ENCODE results near the gene RNASE7. TPM values are rescaled to one million over a fixed set of nuclear protein-coding genes. Genes with fewer than 3 reads are reported as not detected.

RNASE7 gene
- total RNA-seq, 1 experiment from 2014 or later, result not detected

DNA sequence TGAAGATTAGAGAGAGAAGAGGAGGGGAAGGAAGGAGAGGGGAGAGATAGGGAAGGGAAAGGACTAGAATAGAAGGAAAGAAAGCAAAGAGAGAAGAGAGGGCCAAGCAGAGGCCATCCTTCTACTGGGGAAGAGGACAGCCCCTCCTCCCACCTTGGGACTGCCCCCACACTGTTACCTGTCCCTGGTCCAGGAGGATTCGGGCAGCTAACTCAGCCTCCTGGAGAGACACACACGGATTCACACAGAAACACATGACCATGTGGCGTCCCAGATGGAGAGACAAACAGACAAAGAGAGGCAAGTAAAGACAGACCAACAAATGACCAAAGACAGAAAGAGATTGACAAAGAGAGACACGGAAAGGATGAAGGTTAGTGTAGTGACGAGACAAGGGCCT, 19.5 kb upstream of the RNASE7 start:
- H3K4me1 ChIP-seq (ENCODE audit: control insufficient read depth in 1 of 2, insufficient read depth in 2 of 2, low read length in 2 of 2), result peaks cover 14 to 21% of the 10 kb centered on the region in 2 experiments; a peak in 3 of 4 replicates
- H3K9me2 ChIP-seq (ENCODE audit: insufficient read depth), result no peaks in the 10 kb centered on the region
- no peak overlapping the region for H3K27ac ChIP-seq (ENCODE audit: low read depth, low read length)
- ATAC-seq (no peak), DNase-seq (ENCODE audit: low read depth, low spot score) (no peak)
- no peak overlapping the region for H3K4me3 ChIP-seq (replicated peaks in 1 of 2; ENCODE audit: low read depth in 1 of 2, low read length in 2 of 2)
- ChIA-PET RAD21 (ENCODE audit: low non-redundant PET in 1 of 2, low total read pairs in 2 of 2, uncharacterized antibody in 2 of 2, unreplicated experiment in 2 of 2) (no interaction called here), POLR2A (no interaction called here), CTCF (interaction anchor here (2.5 kb wide), 1 partner anchor 8 kb away, joined by 10 read pairs; no protein-coding TSS in a partner anchor)
- TF ChIP-seq, protein P1, sequence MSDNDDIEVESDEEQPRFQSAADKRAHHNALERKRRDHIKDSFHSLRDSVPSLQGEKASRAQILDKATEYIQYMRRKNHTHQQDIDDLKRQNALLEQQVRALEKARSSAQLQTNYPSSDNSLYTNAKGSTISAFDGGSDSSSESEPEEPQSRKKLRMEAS (IDR thresholded peaks at IDR 0.05), result no peak
- TF ChIP-seq, protein P2, sequence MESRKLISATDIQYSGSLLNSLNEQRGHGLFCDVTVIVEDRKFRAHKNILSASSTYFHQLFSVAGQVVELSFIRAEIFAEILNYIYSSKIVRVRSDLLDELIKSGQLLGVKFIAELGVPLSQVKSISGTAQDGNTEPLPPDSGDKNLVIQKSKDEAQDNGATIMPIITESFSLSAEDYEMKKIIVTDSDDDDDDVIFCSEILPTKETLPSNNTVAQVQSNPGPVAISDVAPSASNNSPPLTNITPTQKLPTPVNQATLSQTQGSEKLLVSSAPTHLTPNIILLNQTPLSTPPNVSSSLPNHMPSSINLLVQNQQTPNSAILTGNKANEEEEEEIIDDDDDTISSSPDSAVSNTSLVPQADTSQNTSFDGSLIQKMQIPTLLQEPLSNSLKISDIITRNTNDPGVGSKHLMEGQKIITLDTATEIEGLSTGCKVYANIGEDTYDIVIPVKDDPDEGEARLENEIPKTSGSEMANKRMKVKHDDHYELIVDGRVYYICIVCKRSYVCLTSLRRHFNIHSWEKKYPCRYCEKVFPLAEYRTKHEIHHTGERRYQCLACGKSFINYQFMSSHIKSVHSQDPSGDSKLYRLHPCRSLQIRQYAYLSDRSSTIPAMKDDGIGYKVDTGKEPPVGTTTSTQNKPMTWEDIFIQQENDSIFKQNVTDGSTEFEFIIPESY (IDR thresholded peaks at IDR 0.05; ENCODE audit: extremely low read depth, insufficient replicate concordance, low read length), result no peak
- TF ChIP-seq SP1 (IDR thresholded peaks at IDR 0.05; ENCODE audit: low read depth), result no peak
- no peak for TF ChIP-seq CEBPB (IDR thresholded peaks at IDR 0.05; ENCODE audit: low read depth)
- TF ChIP-seq, protein P3, sequence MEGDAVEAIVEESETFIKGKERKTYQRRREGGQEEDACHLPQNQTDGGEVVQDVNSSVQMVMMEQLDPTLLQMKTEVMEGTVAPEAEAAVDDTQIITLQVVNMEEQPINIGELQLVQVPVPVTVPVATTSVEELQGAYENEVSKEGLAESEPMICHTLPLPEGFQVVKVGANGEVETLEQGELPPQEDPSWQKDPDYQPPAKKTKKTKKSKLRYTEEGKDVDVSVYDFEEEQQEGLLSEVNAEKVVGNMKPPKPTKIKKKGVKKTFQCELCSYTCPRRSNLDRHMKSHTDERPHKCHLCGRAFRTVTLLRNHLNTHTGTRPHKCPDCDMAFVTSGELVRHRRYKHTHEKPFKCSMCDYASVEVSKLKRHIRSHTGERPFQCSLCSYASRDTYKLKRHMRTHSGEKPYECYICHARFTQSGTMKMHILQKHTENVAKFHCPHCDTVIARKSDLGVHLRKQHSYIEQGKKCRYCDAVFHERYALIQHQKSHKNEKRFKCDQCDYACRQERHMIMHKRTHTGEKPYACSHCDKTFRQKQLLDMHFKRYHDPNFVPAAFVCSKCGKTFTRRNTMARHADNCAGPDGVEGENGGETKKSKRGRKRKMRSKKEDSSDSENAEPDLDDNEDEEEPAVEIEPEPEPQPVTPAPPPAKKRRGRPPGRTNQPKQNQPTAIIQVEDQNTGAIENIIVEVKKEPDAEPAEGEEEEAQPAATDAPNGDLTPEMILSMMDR (IDR thresholded peaks at IDR 0.05 in 2 of 3, conservative IDR thresholded peaks at IDR 0.05 in 1 of 3; ENCODE audit: borderline replicate concordance in 1 of 3, insufficient read depth in 1 of 3, low read depth in 2 of 3, low read length in 2 of 3), result no peak
- TF ChIP-seq ELF1 (IDR thresholded peaks at IDR 0.05; ENCODE audit: borderline replicate concordance, low read depth), result no peak
- no peak for TF ChIP-seq EZH2 (IDR thresholded peaks at IDR 0.05)
- TF ChIP-seq, protein P4, sequence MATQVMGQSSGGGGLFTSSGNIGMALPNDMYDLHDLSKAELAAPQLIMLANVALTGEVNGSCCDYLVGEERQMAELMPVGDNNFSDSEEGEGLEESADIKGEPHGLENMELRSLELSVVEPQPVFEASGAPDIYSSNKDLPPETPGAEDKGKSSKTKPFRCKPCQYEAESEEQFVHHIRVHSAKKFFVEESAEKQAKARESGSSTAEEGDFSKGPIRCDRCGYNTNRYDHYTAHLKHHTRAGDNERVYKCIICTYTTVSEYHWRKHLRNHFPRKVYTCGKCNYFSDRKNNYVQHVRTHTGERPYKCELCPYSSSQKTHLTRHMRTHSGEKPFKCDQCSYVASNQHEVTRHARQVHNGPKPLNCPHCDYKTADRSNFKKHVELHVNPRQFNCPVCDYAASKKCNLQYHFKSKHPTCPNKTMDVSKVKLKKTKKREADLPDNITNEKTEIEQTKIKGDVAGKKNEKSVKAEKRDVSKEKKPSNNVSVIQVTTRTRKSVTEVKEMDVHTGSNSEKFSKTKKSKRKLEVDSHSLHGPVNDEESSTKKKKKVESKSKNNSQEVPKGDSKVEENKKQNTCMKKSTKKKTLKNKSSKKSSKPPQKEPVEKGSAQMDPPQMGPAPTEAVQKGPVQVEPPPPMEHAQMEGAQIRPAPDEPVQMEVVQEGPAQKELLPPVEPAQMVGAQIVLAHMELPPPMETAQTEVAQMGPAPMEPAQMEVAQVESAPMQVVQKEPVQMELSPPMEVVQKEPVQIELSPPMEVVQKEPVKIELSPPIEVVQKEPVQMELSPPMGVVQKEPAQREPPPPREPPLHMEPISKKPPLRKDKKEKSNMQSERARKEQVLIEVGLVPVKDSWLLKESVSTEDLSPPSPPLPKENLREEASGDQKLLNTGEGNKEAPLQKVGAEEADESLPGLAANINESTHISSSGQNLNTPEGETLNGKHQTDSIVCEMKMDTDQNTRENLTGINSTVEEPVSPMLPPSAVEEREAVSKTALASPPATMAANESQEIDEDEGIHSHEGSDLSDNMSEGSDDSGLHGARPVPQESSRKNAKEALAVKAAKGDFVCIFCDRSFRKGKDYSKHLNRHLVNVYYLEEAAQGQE (IDR thresholded peaks at IDR 0.05; ENCODE audit: low read depth), result no peak
- TF ChIP-seq ZFX (IDR thresholded peaks at IDR 0.05), result no peak
- no peak for TF ChIP-seq RAD21 (IDR thresholded peaks at IDR 0.05; ENCODE audit: low read depth)
- no peak for TF ChIP-seq SRF (IDR thresholded peaks at IDR 0.05; ENCODE audit: low read depth)
- TF ChIP-seq CBX3 (IDR thresholded peaks at IDR 0.05; ENCODE audit: low read depth), result no peak
- TF ChIP-seq TCF7L2 (IDR thresholded peaks at IDR 0.05; ENCODE audit: borderline replicate concordance, extremely low read depth, insufficient read depth, insufficient read length), result no peak
- no peak for TF ChIP-seq FOSL1 (IDR thresholded peaks at IDR 0.05; ENCODE audit: low read depth)
- no peak for TF ChIP-seq JUND (IDR thresholded peaks at IDR 0.05)
- no peak for TF ChIP-seq EGR1 (IDR thresholded peaks at IDR 0.05; ENCODE audit: low read depth)
- no peak for TF ChIP-seq EZH2phosphoT487 (IDR thresholded peaks at IDR 0.05; ENCODE audit: borderline replicate concordance)
- TF ChIP-seq, protein P5, sequence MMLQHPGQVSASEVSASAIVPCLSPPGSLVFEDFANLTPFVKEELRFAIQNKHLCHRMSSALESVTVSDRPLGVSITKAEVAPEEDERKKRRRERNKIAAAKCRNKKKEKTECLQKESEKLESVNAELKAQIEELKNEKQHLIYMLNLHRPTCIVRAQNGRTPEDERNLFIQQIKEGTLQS (IDR thresholded peaks at IDR 0.05), result no peak
- no peak for TF ChIP-seq ZNF274 (IDR thresholded peaks at IDR 0.05; ENCODE audit: low read depth, low read length)
- H3K4me2 ChIP-seq (ENCODE audit: low read length), result no peak overlapping the region
- H3K9ac ChIP-seq (ENCODE audit: low read length), result no peak overlapping the region
- no peaks in the 10 kb centered on the region; a peak in 1 of 4 replicates for H3K36me3 ChIP-seq (ENCODE audit: control insufficient read depth in 1 of 2, insufficient read depth in 2 of 2, low read length in 2 of 2)
- BruUV-seq (replicated peaks), result no TSS peak
- no peaks in the 10 kb centered on the region for H3K27me3 ChIP-seq (ENCODE audit: insufficient read depth, low read length)
- no peaks in the 10 kb centered on the region for H4K20me1 ChIP-seq (ENCODE audit: insufficient read depth)
- no peak overlapping the region for H2AFZ ChIP-seq (ENCODE audit: low read depth, low read length, poor library complexity, severe bottlenecking)
- intact Hi-C loops (cut with micrococcal nuclease), result no loop called here
- H3K79me2 ChIP-seq (ENCODE audit: insufficient read depth, low read length), result no peaks in the 10 kb centered on the region
- H3K9me3 ChIP-seq (ENCODE audit: control insufficient read depth in 1 of 2, insufficient read depth in 1 of 2, low read depth in 1 of 2, low read length in 2 of 2), result no peaks in the 10 kb centered on the region
